NT2/D1 (cell line): Measurements from ENCODE around the gene SAP130.

ENCODE experiments used
- SUZ12 ChIP-seq: IDR thresholded peaks from 2 replicates; pipeline ENCODE4 v1.6.1; 2011; ENCODE audit not compliant: insufficient read length, insufficient read depth; ENCODE audit errors: extremely low read depth
- YY1 ChIP-seq: IDR thresholded peaks from 2 replicates; pipeline ENCODE4 v1.6.1; 2011; ENCODE audit not compliant: insufficient read length, insufficient read depth
- ZNF274 ChIP-seq: IDR thresholded peaks from 2 replicates; pipeline ENCODE4 v1.6.1; 2011; ENCODE audit warnings: mild to moderate bottlenecking, low read depth, low read length

- no peak for TF ChIP-seq ZNF274
- TF ChIP-seq YY1, result no peak
- TF ChIP-seq SUZ12, result no peak
Measured at GRCh38 chr2:128008074-128008672, 19.7 kb downstream of the SAP130 start.
